ENCODE measurements around the gene NMNAT1. TPM values are rescaled to one million over a fixed set of nuclear protein-coding genes. Genes with fewer than 3 reads are reported as not detected.

The NMNAT1 gene
- total RNA-seq, 1 experiment from 2014 or later, result 8.6 TPM

- H3K27me3 ChIP-seq (ENCODE audit: insufficient read depth, low read length), result no peaks in the 10 kb centered on the region
- H3K4me3 ChIP-seq (replicated peaks in 1 of 2; ENCODE audit: low read depth in 1 of 2, low read length in 2 of 2), result no peak overlapping the region
- no peak overlapping the region for H3K9ac ChIP-seq (ENCODE audit: low read length)
- intact Hi-C loops (cut with micrococcal nuclease), result no loop called here
- no peaks in the 10 kb centered on the region for H3K9me3 ChIP-seq (ENCODE audit: control insufficient read depth in 1 of 2, insufficient read depth in 1 of 2, low read depth in 1 of 2, low read length in 2 of 2)
- DNase-seq (ENCODE audit: low read depth, low spot score) (no peak), ATAC-seq (no peak)
- H2AFZ ChIP-seq (ENCODE audit: low read depth, low read length, poor library complexity, severe bottlenecking), result no peak overlapping the region
- BruUV-seq (replicated peaks), result no TSS peak
- no peaks in the 10 kb centered on the region for H3K79me2 ChIP-seq (ENCODE audit: insufficient read depth, low read length)
- ChIA-PET POLR2A (no interaction called here), RAD21 (ENCODE audit: low non-redundant PET in 1 of 2, low total read pairs in 2 of 2, uncharacterized antibody in 2 of 2, unreplicated experiment in 2 of 2) (no interaction called here), CTCF (no interaction called here)
- no peaks in the 10 kb centered on the region for H4K20me1 ChIP-seq (ENCODE audit: insufficient read depth)
- H3K36me3 ChIP-seq (ENCODE audit: control insufficient read depth in 1 of 2, insufficient read depth in 2 of 2, low read length in 2 of 2), result no peaks in the 10 kb centered on the region
- no peak overlapping the region for H3K27ac ChIP-seq (ENCODE audit: low read depth, low read length)
- peaks cover 0 to 7% of the 10 kb centered on the region in 2 experiments; a peak in 1 of 4 replicates for H3K4me1 ChIP-seq (ENCODE audit: control insufficient read depth in 1 of 2, insufficient read depth in 2 of 2, low read length in 2 of 2)
- H3K9me2 ChIP-seq (ENCODE audit: insufficient read depth), result no peaks in the 10 kb centered on the region
- no peak for TF ChIP-seq EZH2 (IDR thresholded peaks at IDR 0.05)
- no peak overlapping the region for H3K4me2 ChIP-seq (ENCODE audit: low read length)
Measured at GRCh38 chr1:10014016-10014415, 70.7 kb downstream of the NMNAT1 start.

DNA sequence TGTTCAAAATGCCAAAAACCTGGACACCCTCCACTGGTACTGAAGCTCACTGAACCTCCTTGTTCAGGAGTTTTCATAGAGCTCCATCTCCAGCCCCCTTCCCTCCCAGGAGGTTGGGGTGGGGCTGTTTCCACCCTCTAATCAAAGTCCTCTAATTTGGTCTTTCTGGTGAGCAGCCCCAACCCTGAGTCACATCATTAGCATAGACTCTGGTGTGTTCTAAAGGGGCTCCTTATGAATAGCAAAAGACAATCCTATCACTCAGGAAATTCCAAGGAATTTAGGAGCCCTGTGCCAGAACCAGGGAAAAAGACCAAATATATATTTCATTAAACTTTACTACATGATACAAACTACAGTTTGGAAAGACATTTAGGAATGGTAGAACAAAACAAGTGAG lies 76.3 kb downstream of the NMNAT1 start:
- H3K9ac ChIP-seq (ENCODE audit: low read length), result no peak overlapping the region
- H2AFZ ChIP-seq (ENCODE audit: low read depth, low read length, poor library complexity, severe bottlenecking), result no peak overlapping the region
- ChIA-PET RAD21 (ENCODE audit: low non-redundant PET in 1 of 2, low total read pairs in 2 of 2, uncharacterized antibody in 2 of 2, unreplicated experiment in 2 of 2) (no interaction called here), CTCF (no interaction called here), POLR2A (interaction anchor here (0.7 kb wide), 1 partner anchor 77 kb away, joined by 3 read pairs; the partner anchor contains the start of genes LZIC and NMNAT1)
- no peaks in the 10 kb centered on the region for H3K36me3 ChIP-seq (ENCODE audit: control insufficient read depth in 1 of 2, insufficient read depth in 2 of 2, low read length in 2 of 2)
- no peaks in the 10 kb centered on the region for H3K9me2 ChIP-seq (ENCODE audit: insufficient read depth)
- H3K4me3 ChIP-seq (replicated peaks in 1 of 2; ENCODE audit: low read depth in 1 of 2, low read length in 2 of 2), result no peak overlapping the region
- TF ChIP-seq POLR2A (IDR thresholded peaks at IDR 0.05; ENCODE audit: borderline replicate concordance, extremely low read depth, insufficient read depth, insufficient read length), result no peak
- no peak for TF ChIP-seq POLR2AphosphoS5 (IDR thresholded peaks at IDR 0.05; ENCODE audit: low read depth, low read length)
- TF ChIP-seq CBX3 (IDR thresholded peaks at IDR 0.05; ENCODE audit: low read depth), result no peak
- TF ChIP-seq FOSL1 (IDR thresholded peaks at IDR 0.05; ENCODE audit: low read depth), result no peak
- TF ChIP-seq CTCF (IDR thresholded peaks at IDR 0.05 in 2 of 3, conservative IDR thresholded peaks at IDR 0.05 in 1 of 3; ENCODE audit: borderline replicate concordance in 1 of 3, insufficient read depth in 1 of 3, low read depth in 2 of 3, low read length in 2 of 3), result no peak
- no peak for TF ChIP-seq JUND (IDR thresholded peaks at IDR 0.05)
- TF ChIP-seq REST (IDR thresholded peaks at IDR 0.05; ENCODE audit: low read depth), result no peak
- no peak for TF ChIP-seq ZNF274 (IDR thresholded peaks at IDR 0.05; ENCODE audit: low read depth, low read length)
- TF ChIP-seq, protein P1, sequence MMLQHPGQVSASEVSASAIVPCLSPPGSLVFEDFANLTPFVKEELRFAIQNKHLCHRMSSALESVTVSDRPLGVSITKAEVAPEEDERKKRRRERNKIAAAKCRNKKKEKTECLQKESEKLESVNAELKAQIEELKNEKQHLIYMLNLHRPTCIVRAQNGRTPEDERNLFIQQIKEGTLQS (IDR thresholded peaks at IDR 0.05), result no peak
- peaks cover 0 to 7% of the 10 kb centered on the region in 2 experiments; a peak in 1 of 4 replicates for H3K4me1 ChIP-seq (ENCODE audit: control insufficient read depth in 1 of 2, insufficient read depth in 2 of 2, low read length in 2 of 2)
- no peaks in the 10 kb centered on the region for H4K20me1 ChIP-seq (ENCODE audit: insufficient read depth)
- no TSS peak for BruUV-seq (replicated peaks)
- no peak overlapping the region for H3K27ac ChIP-seq (ENCODE audit: low read depth, low read length)
- H3K79me2 ChIP-seq (ENCODE audit: insufficient read depth, low read length), result no peaks in the 10 kb centered on the region
- DNase-seq (ENCODE audit: low read depth, low spot score) (no peak), ATAC-seq (no peak)
- H3K4me2 ChIP-seq (ENCODE audit: low read length), result no peak overlapping the region
- intact Hi-C loops (cut with micrococcal nuclease), result no loop called here
- no peaks in the 10 kb centered on the region for H3K9me3 ChIP-seq (ENCODE audit: control insufficient read depth in 1 of 2, insufficient read depth in 1 of 2, low read depth in 1 of 2, low read length in 2 of 2)
- no peaks in the 10 kb centered on the region for H3K27me3 ChIP-seq (ENCODE audit: insufficient read depth, low read length)

Measured in HCT116 (cell line).